Common myeloid progenitor, CD34-positive (primary cell): ENCODE results near the gene ETHE1.

Source experiments
- CTCF ChIA-PET: fragments of 350-600 bp; sonication (Branson Sonifier 250); formaldehyde crosslinking; loops from one replicate; lab custom pipeline; 2021; ENCODE audit warnings: antibody characterized with exemption; lab: Charles Lee
- POLR2A ChIA-PET: fragments of 350-600 bp; sonication (Branson Sonifier 250); formaldehyde crosslinking; loops from one replicate; lab custom pipeline; 2021; ENCODE audit warnings: antibody characterized with exemption; lab: Charles Lee
- DNase-seq, 3 donors: peaks; one replicate each; pipeline versions ENCODE4 v3.0.0 to v3.0.0-alpha.2; 2013
- H3K27ac ChIP-seq, 2 experiments: 1 replicate in 1 of 2; 2 replicates in 1 of 2; pipeline ENCODE4 v1.7.0; 2013; ENCODE audit warnings: inconsistent platforms in 2 of 2, low read length in 2 of 2, mild to moderate bottlenecking in 2 of 2, low read depth in 1 of 2, moderate library complexity in 1 of 2; ENCODE audit not compliant: severe bottlenecking in 2 of 2, insufficient read depth in 1 of 2, poor library complexity in 1 of 2
- H3K27me3 ChIP-seq, 5 experiments: replicated peaks in 2 of 5; 1 replicate in 3 of 5; 2 replicates in 2 of 5; pipeline versions ENCODE4 v1.6.1 to v1.7.0; 2013; ENCODE audit warnings: low read length in 4 of 5, mild to moderate bottlenecking in 2 of 5, moderate library complexity in 2 of 5, inconsistent platforms in 1 of 5; ENCODE audit not compliant: insufficient read depth in 5 of 5, control insufficient read depth in 4 of 5
- H3K36me3 ChIP-seq, 4 experiments: 1 replicate in 2 of 4; 2 replicates in 2 of 4; pipeline versions ENCODE4 v1.6.1 to v1.7.0; 2013; ENCODE audit warnings: low read length in 3 of 4, control low read depth in 1 of 4, mild to moderate bottlenecking in 1 of 4; ENCODE audit not compliant: control insufficient read depth in 4 of 4, insufficient read depth in 4 of 4
- H3K4me1 ChIP-seq, 4 experiments: 1 replicate in 3 of 4; 2 replicates in 1 of 4; pipeline versions ENCODE4 v1.6.1 to v1.7.1; 2013; ENCODE audit warnings: low read length in 3 of 4, mild to moderate bottlenecking in 3 of 4, control low read depth in 1 of 4, inconsistent platforms in 1 of 4, moderate library complexity in 1 of 4; ENCODE audit not compliant: control insufficient read depth in 4 of 4, insufficient read depth in 4 of 4; ENCODE audit errors: control extremely low read depth in 1 of 4
- H3K4me3 ChIP-seq, 7 experiments: 1 replicate in 4 of 7; 2 replicates in 3 of 7; pipeline versions ENCODE4 v1.5.1 to v1.7.0; 2013; ENCODE audit warnings: mild to moderate bottlenecking in 7 of 7, low read length in 6 of 7, moderate library complexity in 6 of 7, inconsistent platforms in 2 of 7, low read depth in 2 of 7, control low read depth in 1 of 7; ENCODE audit not compliant: insufficient read depth in 4 of 7, control insufficient read depth in 1 of 7; ENCODE audit errors: extremely low read depth in 1 of 7
- H3K9me3 ChIP-seq, 5 experiments: 1 replicate in 4 of 5; 2 replicates in 1 of 5; pipeline versions ENCODE4 v1.6.1 to v1.7.1; 2013; ENCODE audit warnings: low read length in 4 of 5, mild to moderate bottlenecking in 2 of 5, inconsistent platforms in 1 of 5, low read depth in 1 of 5, moderate library complexity in 1 of 5; ENCODE audit not compliant: control insufficient read depth in 4 of 5, insufficient read depth in 2 of 5; ENCODE audit errors: control extremely low read depth in 1 of 5
- WGBS: methylation state at CpG from one replicate; pipeline ENCODE4 v1.1.5; 2013; ENCODE audit not compliant: insufficient coverage; 5-methylcytosine and 5-hydroxymethylcytosine counted together

ETHE1 gene

DNA sequence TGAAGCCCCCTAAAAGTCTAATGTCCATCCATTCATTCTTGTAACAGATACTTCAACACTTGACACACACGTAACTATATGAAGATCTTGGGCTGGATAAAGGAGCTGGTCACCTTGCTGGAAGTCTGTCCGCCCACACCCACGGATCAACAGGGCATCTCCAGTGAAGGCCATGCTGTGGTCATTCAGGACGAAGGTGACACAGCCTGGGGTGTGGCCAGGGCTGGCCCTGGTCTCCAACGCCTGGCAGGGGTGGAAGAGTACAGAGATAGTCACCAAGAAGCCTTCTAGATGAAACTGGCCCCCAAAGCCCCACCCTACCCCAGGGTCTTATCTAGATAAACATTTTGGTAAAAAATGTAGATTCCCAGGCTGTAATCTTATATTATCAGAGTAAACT is 15.7 kb downstream of the ETHE1 start:
- H3K27me3 ChIP-seq: no peaks in the 10 kb centered on the region
- no peak overlapping the region for H3K4me3 ChIP-seq
- H3K4me1 ChIP-seq: no peaks in the 10 kb centered on the region
- CTCF ChIA-PET: interaction anchor here (1.4 kb wide), 2 partner anchors 8 to 66 kb away, joined by 3 to 6 read pairs; no protein-coding TSS in a partner anchor
- 100% methylated on average over 3 of the region's 5 CpGs for WGBS
- POLR2A ChIA-PET: interaction anchor here (0.6 kb wide), 1 partner anchor 20 kb away, joined by 3 read pairs; no protein-coding TSS in a partner anchor
- H3K36me3 ChIP-seq: peaks cover 8 to 35% (median 24%) of the 10 kb centered on the region in 4 experiments
- no peak overlapping the region for H3K27ac ChIP-seq
- no peak for DNase-seq
- no peaks in the 10 kb centered on the region for H3K9me3 ChIP-seq

- H3K27ac ChIP-seq: no peak overlapping the region
- H3K27me3 ChIP-seq: no peaks in the 10 kb centered on the region
- no peaks in the 10 kb centered on the region for H3K9me3 ChIP-seq
- H3K4me3 ChIP-seq: no peak overlapping the region
- no peaks in the 10 kb centered on the region for H3K4me1 ChIP-seq
- no peak for DNase-seq
- 100% methylated on average over 4 of the region's 9 CpGs for whole genome bisulfite sequencing
- ChIA-PET POLR2A (interaction anchor here (0.6 kb wide), 1 partner anchor 21 kb away, joined by 3 read pairs; no protein-coding TSS in a partner anchor), CTCF (interaction anchor here (1.0 to 1.4 kb wide), 3 partner anchors 9 to 65 kb away, joined by 3 to 6 read pairs (median 3); no protein-coding TSS in a partner anchor)
- peaks cover 8 to 39% (median 26%) of the 10 kb centered on the region in 4 experiments for H3K36me3 ChIP-seq
These were observed 16.3 kb downstream of the ETHE1 start for GRCh38 chr19:43510713-43511112.

DNA sequence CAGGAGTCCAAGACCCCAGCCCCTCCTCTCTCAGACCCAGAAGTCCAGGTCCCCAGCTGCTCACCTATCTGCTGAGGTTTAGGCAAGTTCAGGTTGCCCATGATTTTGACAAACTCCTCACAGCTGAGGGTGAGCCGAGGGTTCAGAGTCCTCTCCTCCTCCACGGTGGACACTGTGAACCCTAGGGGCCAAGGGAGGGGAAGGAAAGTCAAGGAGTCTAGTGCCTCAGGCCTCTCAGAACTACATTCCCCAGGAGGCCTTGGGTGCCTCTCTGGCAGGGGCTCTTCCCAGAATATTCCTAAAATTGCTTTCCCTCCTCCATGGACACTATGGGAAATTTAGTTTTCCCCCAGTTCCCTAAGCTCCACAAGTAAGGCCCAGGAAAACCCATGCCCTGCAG is 19.1 kb downstream of the ETHE1 start:
- no peak overlapping the region for H3K27ac ChIP-seq
- WGBS: 100% methylated on average over 2 of the region's 2 CpGs
- H3K4me3 ChIP-seq: no peak overlapping the region
- no peaks in the 10 kb centered on the region for H3K9me3 ChIP-seq
- no peaks in the 10 kb centered on the region for H3K27me3 ChIP-seq
- H3K4me1 ChIP-seq: peaks cover 0 to 21% (median 19%) of the 10 kb centered on the region in 4 experiments
- ChIA-PET POLR2A (no interaction called here), CTCF (interaction anchor here (0.6 to 2.5 kb wide), 6 partner anchors 12 to 74 kb away, joined by 3 to 9 read pairs (median 4); no protein-coding TSS in a partner anchor)
- H3K36me3 ChIP-seq: peaks cover 8 to 35% (median 26%) of the 10 kb centered on the region in 4 experiments
- no peak for DNase-seq

GRCh38 chr19:43506629-43507028 is 20.4 kb downstream of the ETHE1 start:
- peaks cover 0 to 24% (median 20%) of the 10 kb centered on the region in 4 experiments for H3K4me1 ChIP-seq
- ChIA-PET CTCF (no interaction called here), POLR2A (no interaction called here)
- no peak for DNase-seq
- H3K27me3 ChIP-seq: no peaks in the 10 kb centered on the region
- no peaks in the 10 kb centered on the region for H3K9me3 ChIP-seq
- no peak overlapping the region for H3K4me3 ChIP-seq
- WGBS: 96% methylated on average over 5 of the region's 5 CpGs
- H3K36me3 ChIP-seq: peaks cover 8 to 35% (median 27%) of the 10 kb centered on the region in 4 experiments
- no peak overlapping the region for H3K27ac ChIP-seq

GRCh38 chr19:43505941-43506340 is 21.1 kb downstream of the ETHE1 start:
- 96% methylated on average over 5 of the region's 5 CpGs for WGBS
- Histone ChIP-seq H3K9me3 (no peaks in the 10 kb centered on the region), H3K4me1 (peaks cover 0 to 24% (median 20%) of the 10 kb centered on the region in 4 experiments), H3K4me3 (no peak overlapping the region), H3K36me3 (peaks cover 6 to 32% (median 23%) of the 10 kb centered on the region in 4 experiments), H3K27me3 (no peaks in the 10 kb centered on the region), H3K27ac (no peak overlapping the region)
- ChIA-PET POLR2A (no interaction called here), CTCF (interaction anchor here (1.0 kb wide), 1 partner anchor 15 kb away, joined by 6 read pairs; no protein-coding TSS in a partner anchor)
- no peak for DNase-seq

- peak overlapping the region in 1 of 2 experiments; percentile 25 for H3K27ac ChIP-seq
- H3K36me3 ChIP-seq: peaks cover 6 to 29% (median 19%) of the 10 kb centered on the region in 4 experiments
- H3K4me1 ChIP-seq: peaks cover 0 to 24% (median 20%) of the 10 kb centered on the region in 4 experiments
- ChIA-PET POLR2A (no interaction called here), CTCF (interaction anchor here (0.9 to 1.5 kb wide), 6 partner anchors 12 to 76 kb away, joined by 3 to 6 read pairs (median 4); partner anchors contain the start of gene ETHE1)
- DNase-seq: no peak
- WGBS: 67% methylated on average over 1 of the region's 3 CpGs
- H3K27me3 ChIP-seq: no peaks in the 10 kb centered on the region
- H3K4me3 ChIP-seq: peak overlapping the region in 4 of 7 experiments; percentile 67 to 93 (median 82)
- H3K9me3 ChIP-seq: no peaks in the 10 kb centered on the region
These were observed 21.9 kb downstream of the ETHE1 start for GRCh38 chr19:43505186-43505456.

DNA sequence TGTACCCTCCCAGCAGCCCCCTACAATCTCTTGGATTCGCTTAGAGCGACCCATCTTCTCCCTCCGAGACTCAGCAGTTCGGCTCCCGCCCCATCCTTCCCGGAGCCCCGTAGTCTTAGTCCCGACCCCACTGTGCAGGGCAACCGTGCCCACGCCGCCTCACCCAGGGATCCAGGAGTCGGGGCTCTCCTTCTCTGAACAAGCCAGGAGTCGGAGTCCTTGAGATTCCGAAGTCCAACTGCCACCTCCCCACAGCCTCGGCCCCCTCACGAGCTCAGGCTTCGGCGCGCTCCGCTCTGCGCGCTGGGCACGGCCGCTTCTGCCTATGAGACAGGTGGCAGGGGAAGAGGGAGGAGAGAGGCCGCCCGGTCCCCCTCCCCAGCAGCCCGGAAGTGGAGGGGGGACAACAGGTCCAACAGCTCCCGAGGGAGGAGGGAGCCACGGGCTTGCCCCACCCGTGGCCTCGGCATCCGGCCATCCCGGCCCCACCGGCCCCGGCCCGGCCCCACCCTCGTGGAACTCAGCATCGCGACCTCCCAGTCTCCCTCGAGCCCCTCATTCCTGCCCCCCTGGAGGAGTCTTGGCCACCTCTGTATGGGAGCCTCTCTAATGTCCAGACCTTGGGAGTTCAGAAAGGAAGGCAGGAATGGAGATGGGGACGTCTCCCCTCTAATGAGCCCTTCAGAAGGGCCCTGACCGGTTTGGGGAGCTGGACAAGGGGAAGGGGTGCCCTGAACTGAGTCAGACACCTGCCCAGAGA is 22.4 kb downstream of the ETHE1 start, which contains the start of gene PHLDB3:
PHLDB3 (minus strand) TSS at position 321 of the 760 bp plus-strand sequence. CDS start 628 bp downstream, outside the sequence.
- POLR2A ChIA-PET: interaction anchor here (1.4 kb wide), 1 partner anchor 41 kb away, joined by 6 read pairs; no protein-coding TSS in a partner anchor
- Histone ChIP-seq H3K4me1 (peaks cover 0 to 24% (median 20%) of the 10 kb centered on the region in 4 experiments), H3K27ac (peak within 1 kb of the TSS in 1 of 2 experiments; percentile 79), H3K9me3 (no peaks in the 10 kb centered on the region), H3K4me3 (peak within 1 kb of the TSS; percentile 70 to 93 (median 85)), H3K36me3 (peaks cover 3 to 24% (median 14%) of the 10 kb centered on the region in 4 experiments), H3K27me3 (no peaks in the 10 kb centered on the region)
- CTCF ChIA-PET: interaction anchor here (0.9 to 1.5 kb wide), 8 partner anchors 11 to 76 kb away, joined by 3 to 6 read pairs (median 4); partner anchors contain the start of gene ETHE1
- DNase-seq: no peak
- WGBS: 2% methylated on average over 23 of the region's 42 CpGs
